MCF 10A (cell line): ENCODE data around the gene ZNF526. TPM values are rescaled to one million over a fixed set of nuclear protein-coding genes. Genes with fewer than 3 reads are reported as not detected.

Experiments
- BruUV-seq: library from RNA; stranded (reverse); fragments of 400-500 nt; replicated peaks from 2 replicates; lab custom pipeline; 2021; lab: Mats Ljungman, UMichigan
- CTCF ChIA-PET: fragments of 300-600 bp; sonication (Branson Sonifier 250); formaldehyde crosslinking; extraction: SDS; loops from one replicate; lab custom pipeline; 2021; ENCODE audit warnings: antibody characterized with exemption, inconsistent platforms; lab: Yijun Ruan, JAX
- POLR2A ChIA-PET: fragments of 300-600, 350-650 bp; sonication (Branson Sonifier 250); formaldehyde crosslinking; extraction: SDS; loops from one replicate; lab custom pipeline; 2020; ENCODE audit warnings: antibody characterized with exemption, inconsistent platforms; lab: Yijun Ruan, JAX
- DNase-seq: peaks from one replicate; pipeline ENCODE4 v3.0.0-alpha.2; 2018; ENCODE audit not compliant: unreplicated experiment
- H3K27ac Mint-ChIP-seq: one replicate; pipeline ENCODE4 v1.8.0; 2022; ENCODE audit warnings: mild to moderate bottlenecking, low read depth, mixed read lengths; ENCODE audit not compliant: unreplicated experiment
- H3K27me3 Mint-ChIP-seq: one replicate; pipeline ENCODE4 v1.8.0; 2022; ENCODE audit warnings: mixed read lengths; ENCODE audit not compliant: insufficient read depth, unreplicated experiment
- H3K36me3 Mint-ChIP-seq: one replicate; pipeline ENCODE4 v1.8.0; 2022; ENCODE audit warnings: mild to moderate bottlenecking, moderate library complexity, mixed read lengths; ENCODE audit not compliant: insufficient read depth, unreplicated experiment
- H3K4me1 Mint-ChIP-seq: one replicate; pipeline ENCODE4 v1.8.0; 2022; ENCODE audit warnings: mixed read lengths; ENCODE audit not compliant: insufficient read depth, unreplicated experiment
- H3K4me3 Mint-ChIP-seq: one replicate; pipeline ENCODE4 v1.8.0; 2022; ENCODE audit warnings: mild to moderate bottlenecking, moderate library complexity, mixed read lengths; ENCODE audit not compliant: unreplicated experiment
- H3K9me3 Mint-ChIP-seq: one replicate; pipeline ENCODE4 v1.8.0; 2022; ENCODE audit warnings: mixed read lengths; ENCODE audit not compliant: unreplicated experiment
- CTCF ChIP-seq: fragments of 200-600 bp; IDR thresholded peaks from one replicate; pipeline ENCODE4 v1.8.0; 2022; ENCODE audit warnings: antibody characterized with exemption, mild to moderate bottlenecking; ENCODE audit not compliant: unreplicated experiment
- intact Hi-C: fragments of 100-400 bp; cut with micrococcal nuclease; formaldehyde crosslinking; loops from 2 replicates; pipeline ENCODE4 v1.14.1; 2022
- total RNA-seq: library from RNA; stranded (reverse); gene quantifications from 2 replicates; pipeline ENCODE4 v1.2.3, GENCODE V29; 2022

The ZNF526 gene
- total RNA-seq, 1 experiment from 2014 or later = 12.3 TPM

- POLR2A ChIA-PET = interaction anchor here (0.6 to 4.7 kb wide), 14 partner anchors 10 to 1452 kb away, joined by 3 to 47 read pairs (median 4); partner anchors contain the start of gene GSK3A
- Mint-ChIP-seq H3K36me3 (peaks cover 48% of the 10 kb centered on the region), H3K9me3 (no peaks in the 10 kb centered on the region), H3K27ac (peak overlapping the region; percentile 93), H3K4me1 (peaks cover 23% of the 10 kb centered on the region), H3K27me3 (no peaks in the 10 kb centered on the region), H3K4me3 (peak overlapping the region; percentile 84)
- intact Hi-C loops = no loop called here
- no TSS peak for BruUV-seq
- TF ChIP-seq CTCF = no peak
- CTCF ChIA-PET = interaction anchor here (0.6 to 2.8 kb wide), 6 partner anchors 26 to 258 kb away, joined by 3 to 20 read pairs (median 4); partner anchors contain the start of gene RABAC1
- peak; percentile 27 for DNase-seq
Observed at GRCh38 chr19:42216653-42217519, 3.2 kb upstream of the ZNF526 start.

GRCh38 chr19:42217520-42218437 lies 2.3 kb upstream of the ZNF526 start, which contains the start of gene DEDD2:
Gene DEDD2 (minus strand): TSS chr19:42217677. CDS start chr19:42217007, 670 bp downstream.
- CTCF ChIA-PET = interaction anchor here (0.5 to 2.8 kb wide), 6 partner anchors 12 to 798 kb away, joined by 3 to 20 read pairs (median 4); partner anchors contain the start of gene RABAC1

GRCh38 chr19:42220751-42221097 lies 612 bp downstream of the ZNF526 start:
- CTCF ChIA-PET = interaction anchor here (0.6 to 1.6 kb wide), 2 partner anchors 112 to 1470 kb away, joined by 3 to 8 read pairs; partner anchors contain the start of gene ACTMAP
- H3K4me1 Mint-ChIP-seq = peaks cover 22% of the 10 kb centered on the region
- H3K27ac Mint-ChIP-seq = peak overlapping the region; percentile 86
- POLR2A ChIA-PET = interaction anchor here (0.6 to 4.0 kb wide), 8 partner anchors 19 to 58 kb away, joined by 3 to 50 read pairs (median 4); partner anchors contain the start of gene GSK3A
- no TSS peak for BruUV-seq
- TF ChIP-seq CTCF = no peak
- DNase-seq = no peak
- peaks cover 34% of the 10 kb centered on the region for H3K36me3 Mint-ChIP-seq
- H3K27me3 Mint-ChIP-seq = no peaks in the 10 kb centered on the region
- H3K4me3 Mint-ChIP-seq = peak overlapping the region; percentile 91
- no peaks in the 10 kb centered on the region for H3K9me3 Mint-ChIP-seq
- intact Hi-C loops = no loop called here

More at GRCh38 chr19:42217520-42218437, 2.3 kb upstream of the ZNF526 start, which contains the start of gene DEDD2:
- POLR2A ChIA-PET = interaction anchor here (0.6 to 4.7 kb wide), 12 partner anchors 11 to 334 kb away, joined by 3 to 47 read pairs (median 5); partner anchors contain the start of gene GSK3A
- no peaks in the 10 kb centered on the region for H3K9me3 Mint-ChIP-seq
- peak within 1 kb of the TSS; percentile 93 for H3K27ac Mint-ChIP-seq
- no peaks in the 10 kb centered on the region for H3K27me3 Mint-ChIP-seq
- TF ChIP-seq CTCF = no peak
- peaks cover 28% of the 10 kb centered on the region for H3K4me1 Mint-ChIP-seq
- peak; percentile 98 for DNase-seq
- no TSS peak for BruUV-seq
- H3K4me3 Mint-ChIP-seq = peak within 1 kb of the TSS; percentile 84
- intact Hi-C loops = no loop called here
- H3K36me3 Mint-ChIP-seq = peaks cover 48% of the 10 kb centered on the region
